ENCODE results near the gene SORBS1.

GRCh38 chr10:95355301-95355700 is 205.9 kb downstream of the SORBS1 start:
- TF ChIP-seq CEBPB (IDR thresholded peaks at IDR 0.05) (no peak), EP300 (IDR thresholded peaks at IDR 0.05; ENCODE audit: borderline replicate concordance) (no peak)

Data from Ishikawa (cell line).